CD14-positive monocyte (primary cell): ENCODE data around the gene APOL3. TPM values are rescaled to one million over a fixed set of nuclear protein-coding genes. Genes with fewer than 3 reads are reported as not detected.

ENCODE experiments used
- DNase-seq, 3 donors: peaks; one replicate each; pipeline ENCODE4 v3.0.0-alpha.2; 2011 to 2022
- H2AFZ ChIP-seq: 2 replicates; pipeline ENCODE4 v1.6.0; 2012; ENCODE audit warnings: mild to moderate bottlenecking, low read depth, low read length, inconsistent platforms; ENCODE audit not compliant: insufficient read depth, poor library complexity, severe bottlenecking
- H3K27ac ChIP-seq, 2 donors: 1 replicate in 1 of 2; 2 replicates in 1 of 2; pipeline ENCODE4 v1.5.1; 2012 to 2013; ENCODE audit warnings: low read length in 2 of 2, control low read depth in 1 of 2, inconsistent platforms in 1 of 2, low read depth in 1 of 2, mild to moderate bottlenecking in 1 of 2
- H3K27me3 ChIP-seq, 2 donors: one replicate each; pipeline versions ENCODE4 v1.6.0 to v1.6.1; 2011 to 2013; ENCODE audit warnings: low read length in 2 of 2; ENCODE audit not compliant: control insufficient read depth in 2 of 2, insufficient read depth in 2 of 2
- H3K36me3 ChIP-seq, 2 donors: replicated peaks in 1 of 2; 1 replicate in 1 of 2; 2 replicates in 1 of 2; pipeline versions ENCODE4 v1.5.1 to v1.6.1; 2012 to 2013; ENCODE audit warnings: low read length in 2 of 2, control low read depth in 1 of 2, inconsistent platforms in 1 of 2, mild to moderate bottlenecking in 1 of 2; ENCODE audit not compliant: insufficient read depth in 2 of 2, control insufficient read depth in 1 of 2
- H3K4me1 ChIP-seq, 2 donors: 1 replicate in 1 of 2; 2 replicates in 1 of 2; pipeline versions ENCODE4 v1.5.1 to v1.6.1; 2012 to 2013; ENCODE audit warnings: low read length in 2 of 2, control low read depth in 1 of 2, inconsistent platforms in 1 of 2, mild to moderate bottlenecking in 1 of 2, moderate library complexity in 1 of 2; ENCODE audit not compliant: insufficient read depth in 2 of 2, control insufficient read depth in 1 of 2
- H3K4me2 ChIP-seq: replicated peaks from 2 replicates; pipeline ENCODE3; 2012; ENCODE audit warnings: low read length, moderate library complexity, mild to moderate bottlenecking; ENCODE audit not compliant: poor library complexity, severe bottlenecking; ENCODE audit errors: extremely low read depth
- H3K4me3 ChIP-seq, 3 experiments: fragments of 200-600 bp in 1 of 3; sonication (generic) in 1 of 3; replicated peaks in 1 of 3; 1 replicate in 2 of 3; 2 replicates in 1 of 3; pipeline ENCODE4 v1.5.1; 2011 to 2013; ENCODE audit warnings: low read length in 3 of 3, mild to moderate bottlenecking in 3 of 3, control low read depth in 2 of 3, low read depth in 2 of 3, inconsistent platforms in 1 of 3, moderate library complexity in 1 of 3
- H3K79me2 ChIP-seq: 2 replicates; pipeline ENCODE4 v1.6.0; 2012; ENCODE audit warnings: mild to moderate bottlenecking, control low read depth, inconsistent platforms, low read length, moderate library complexity; ENCODE audit not compliant: insufficient read depth
- H3K9ac ChIP-seq: 2 replicates; pipeline ENCODE4 v1.6.0; 2017; ENCODE audit warnings: low read length, mild to moderate bottlenecking; ENCODE audit not compliant: insufficient read depth, poor library complexity, severe bottlenecking
- H3K9me3 ChIP-seq, 2 donors: replicated peaks in 1 of 2; 1 replicate in 1 of 2; 2 replicates in 1 of 2; pipeline versions ENCODE4 v1.5.1 to v1.6.1; 2012 to 2013; ENCODE audit warnings: low read length in 2 of 2, control low read depth in 1 of 2; ENCODE audit not compliant: control insufficient read depth in 1 of 2, insufficient read depth in 1 of 2
- H4K20me1 ChIP-seq: 2 replicates; pipeline ENCODE4 v1.6.0; 2012; ENCODE audit warnings: mild to moderate bottlenecking, low read length, control low read depth, moderate library complexity; ENCODE audit not compliant: insufficient read depth
- H3K27ac Mint-ChIP-seq, 7 donors: one replicate each; pipeline ENCODE4 v1.8.0; 2020; ENCODE audit warnings: mild to moderate bottlenecking in 7 of 7, mixed read lengths in 7 of 7, moderate library complexity in 6 of 7, inconsistent platforms in 2 of 7
- H3K27me3 Mint-ChIP-seq, 3 donors: one replicate each; pipeline ENCODE4 v1.8.0; 2021 to 2022; ENCODE audit warnings: low read depth in 3 of 3, mild to moderate bottlenecking in 3 of 3, mixed read lengths in 3 of 3, moderate library complexity in 3 of 3, inconsistent platforms in 1 of 3
- H3K36me3 Mint-ChIP-seq, 2 donors: one replicate each; pipeline ENCODE4 v1.8.0; 2020; ENCODE audit warnings: mixed read lengths in 2 of 2, inconsistent platforms in 1 of 2, mild to moderate bottlenecking in 1 of 2
- H3K4me1 Mint-ChIP-seq: one replicate; pipeline ENCODE4 v1.8.0; 2020; ENCODE audit warnings: mild to moderate bottlenecking, mixed read lengths
- H3K4me3 Mint-ChIP-seq, 2 donors: one replicate each; pipeline ENCODE4 v1.8.0; 2020; ENCODE audit warnings: mild to moderate bottlenecking in 2 of 2, mixed read lengths in 2 of 2, moderate library complexity in 1 of 2
- H3K9me3 Mint-ChIP-seq, 7 donors: one replicate each; pipeline ENCODE4 v1.8.0; 2020 to 2022; ENCODE audit warnings: mixed read lengths in 7 of 7, mild to moderate bottlenecking in 6 of 7, moderate library complexity in 6 of 7, inconsistent platforms in 2 of 7
- CTCF ChIP-seq: fragments of 200-600 bp; IDR thresholded peaks from one replicate; pipeline ENCODE4 v1.8.0; 2022; ENCODE audit warnings: antibody characterized with exemption, mild to moderate bottlenecking
- WGBS: methylation state at CpG from one replicate; pipeline ENCODE4 v1.1.5; 2013; ENCODE audit warnings: missing lambda C conversion rate; ENCODE audit not compliant: insufficient coverage; 5-methylcytosine and 5-hydroxymethylcytosine counted together
- intact Hi-C, 2 donors: fragments of 100-400 bp; cut with micrococcal nuclease; formaldehyde crosslinking; loops; one replicate each; pipeline versions ENCODE4 v1.15.0 to v1.15.1; 2023
- polyA plus RNA-seq, 3 donors: library from polyadenylated mRNA; depleted of rRNA in 1 of 3; unstranded in 2 of 3; stranded (reverse) in 1 of 3; fragments of 300-500 nt in 2 of 3; fragments of >200 nt in 1 of 3; fragmentation: Illumina TruSeq in 2 of 3; gene quantifications; 1 replicate in 2 of 3; 2 replicates in 1 of 3; pipeline ENCODE4 v1.2.3, GENCODE V29; 2012 to 2021

The APOL3 gene
- polyA plus RNA-seq, 3 donors = 39.9 to 97.0 (median 61.3) TPM

- no peaks in the 10 kb centered on the region for H4K20me1 ChIP-seq
- no peaks in the 10 kb centered on the region for H3K36me3 ChIP-seq
- intact Hi-C loops = no loop called here
- H3K4me1 ChIP-seq = peaks cover 0 to 4% of the 10 kb centered on the region in 2 donors
- H3K4me3 ChIP-seq = no peak overlapping the region
- no peaks in the 10 kb centered on the region for H3K79me2 ChIP-seq
- H3K9me3 ChIP-seq = no peaks in the 10 kb centered on the region
- H3K9ac ChIP-seq = no peak overlapping the region
- Mint-ChIP-seq H3K36me3 (no peaks in the 10 kb centered on the region), H3K9me3 (peaks cover 0 to 2% (median 0%) of the 10 kb centered on the region in 7 donors), H3K27me3 (peaks cover 8 to 21% (median 17%) of the 10 kb centered on the region in 3 donors), H3K4me1 (peaks cover 5% of the 10 kb centered on the region), H3K4me3 (no peak overlapping the region), H3K27ac (no peak overlapping the region)
- TF ChIP-seq CTCF = no peak
- H2AFZ ChIP-seq = no peak overlapping the region
- WGBS = no CpG with 5 or more reads among the region's 15 CpGs
- H3K27ac ChIP-seq = no peak overlapping the region
- DNase-seq = no peak
- no peaks in the 10 kb centered on the region for H3K27me3 ChIP-seq
- H3K4me2 ChIP-seq = no peak overlapping the region
These were observed 50.2 kb downstream of the APOL3 start for GRCh38 chr22:36110306-36110881.

- 93% methylated on average over 3 of the region's 8 CpGs for WGBS
- H3K36me3 Mint-ChIP-seq = no peaks in the 10 kb centered on the region
- no peak overlapping the region for H3K4me3 ChIP-seq
- H2AFZ ChIP-seq = no peak overlapping the region
- peaks cover 0 to 5% (median 0%) of the 10 kb centered on the region in 7 donors for H3K9me3 Mint-ChIP-seq
- no peak for TF ChIP-seq CTCF
- H4K20me1 ChIP-seq = no peaks in the 10 kb centered on the region
- peaks cover 8 to 25% (median 22%) of the 10 kb centered on the region in 3 donors for H3K27me3 Mint-ChIP-seq
- H3K4me3 Mint-ChIP-seq = no peak overlapping the region
- H3K4me1 ChIP-seq = peaks cover 0 to 4% of the 10 kb centered on the region in 2 donors
- intact Hi-C loops = no loop called here
- no peak for DNase-seq
- H3K27me3 ChIP-seq = no peaks in the 10 kb centered on the region
- H3K4me2 ChIP-seq = no peak overlapping the region
- no peaks in the 10 kb centered on the region for H3K79me2 ChIP-seq
- no peaks in the 10 kb centered on the region for H3K9me3 ChIP-seq
- H3K4me1 Mint-ChIP-seq = peaks cover 5% of the 10 kb centered on the region
- no peaks in the 10 kb centered on the region for H3K36me3 ChIP-seq
- H3K27ac Mint-ChIP-seq = no peak overlapping the region
- no peak overlapping the region for H3K9ac ChIP-seq
- H3K27ac ChIP-seq = no peak overlapping the region
These were observed 53.1 kb downstream of the APOL3 start for GRCh38 chr22:36107436-36107835.
